ENCODE measurements around the gene HECTD4. TPM values are rescaled to one million over a fixed set of nuclear protein-coding genes. Genes with fewer than 3 reads are reported as not detected.
A peak's percentile ranks its signal among the peaks of the same experiment; 100 is the strongest.
"Not testable (repeated sequence)": the region's sequence is repeated elsewhere in the genome, so short reads cannot be mapped to it uniquely, and the experiment has no call there.

The HECTD4 gene
- total and polyA plus RNA-seq, 2 of the 4 experiments (the other 2 are of a cell fraction) = 12.9 to 13.0 TPM

- Histone ChIP-seq H3K4ac (ENCODE audit: low read depth, low read length) (peak overlapping the region; percentile 80), H3K14ac (replicated peaks; ENCODE audit: low read depth, low read length) (peak overlapping the region; percentile 78), H4K5ac (ENCODE audit: low read depth, low read length) (peak overlapping the region; percentile 81), H2BK20ac (ENCODE audit: low read depth, low read length) (no peak overlapping the region), H3K4me3 (ENCODE audit: insufficient read depth, low read depth, low read length) (peak overlapping the region; percentile 87), H2BK120ac (ENCODE audit: low read depth, low read length) (peak overlapping the region; percentile 7; the same call in 1 of the 2 replicates), H3K9me3 (ENCODE audit: control insufficient read depth, insufficient read depth, low read length) (no peaks in the 10 kb centered on the region), H2AK9ac (replicated peaks; ENCODE audit: low read depth, low read length, poor library complexity) (peak overlapping the region; percentile 86), H4K91ac (ENCODE audit: insufficient read depth, low read depth, low read length) (peak overlapping the region; percentile 81; the same call in 1 of the 2 replicates), H3K27me3 (ENCODE audit: control insufficient read depth, insufficient read depth, low read length) (no peaks in the 10 kb centered on the region), H2BK15ac (ENCODE audit: low read depth, low read length) (no peak overlapping the region), H3K9ac (ENCODE audit: low read depth, low read length) (peak overlapping the region; percentile 99), H3K27ac (ENCODE audit: insufficient read depth, low read length) (peak overlapping the region; percentile 99), H2AK5ac (ENCODE audit: low read depth, low read length) (peak overlapping the region; percentile 49), H3K23ac (ENCODE audit: low read depth, low read length) (peak overlapping the region; percentile 85), H3K9me1 (ENCODE audit: insufficient read depth, low read length) (peaks cover 5% of the 10 kb centered on the region; the same call in 1 of the 2 replicates), H3K4me1 (ENCODE audit: control insufficient read depth, insufficient read depth, low read length) (peaks cover 5% of the 10 kb centered on the region), H4K20me1 (ENCODE audit: insufficient read depth, low read length) (peaks cover 38% of the 10 kb centered on the region), H3K79me1 (ENCODE audit: low read depth in 1 of 2, low read length in 2 of 2) (peaks cover 11 to 39% of the 10 kb centered on the region in 2 experiments), H3K36me3 (ENCODE audit: control insufficient read depth, insufficient read depth, low read length) (no peaks in the 10 kb centered on the region), H3K18ac (ENCODE audit: low read depth, low read length) (no peak overlapping the region), H3K4me2 (ENCODE audit: low read depth, low read length) (peak overlapping the region; percentile 90), H2BK5ac (ENCODE audit: low read depth, low read length, poor library complexity, severe bottlenecking) (peak overlapping the region; percentile 92), H2AFZ (replicated peaks; ENCODE audit: low read length, poor library complexity) (peak overlapping the region; percentile 98), H3K56ac (ENCODE audit: extremely low read depth, insufficient read depth, low read length) (peak overlapping the region; percentile 93), H4K8ac (ENCODE audit: low read depth in 2 of 2, low read length in 2 of 2) (peak overlapping the region; percentile 91 to 100)
- no TSS peak for BruUV-seq (replicated peaks)
- in situ Hi-C loops (cut with MboI; ENCODE audit: low sequenced_read_pairs) = no loop called here
- POLR2A ChIA-PET (ENCODE audit: unreplicated experiment) = no interaction called here
- dilution Hi-C loops (cut with HindIII; ENCODE audit: low sequenced_read_pairs, unreplicated experiment) = no loop called here
- DNase-seq = peak; percentile 11
- WGBS, 2 experiments (ENCODE audit: extremely low coverage in 2 of 2, insufficient read length in 1 of 2) = 10% methylated on average over 4 of the region's 18 CpGs; no CpG with 5 or more reads in 1 of the 2 experiments
- intact Hi-C loops (cut with micrococcal nuclease) = no loop called here
- no peak for ATAC-seq (ENCODE audit: low read depth)
- CTCF ChIA-PET = no interaction called here
- TF ChIP-seq NFE2L2 (IDR thresholded peaks at IDR 0.05; ENCODE audit: low read depth, low read length) = no peak
- TF ChIP-seq RAD21 (IDR thresholded peaks at IDR 0.05; ENCODE audit: low read length) = no peak
- TF ChIP-seq CEBPB (IDR thresholded peaks at IDR 0.05; ENCODE audit: low read depth, low read length) = no peak
- no peak for TF ChIP-seq ELK1 (IDR thresholded peaks at IDR 0.05; ENCODE audit: borderline replicate concordance, low read depth, low read length)
- TF ChIP-seq, protein P1, sequence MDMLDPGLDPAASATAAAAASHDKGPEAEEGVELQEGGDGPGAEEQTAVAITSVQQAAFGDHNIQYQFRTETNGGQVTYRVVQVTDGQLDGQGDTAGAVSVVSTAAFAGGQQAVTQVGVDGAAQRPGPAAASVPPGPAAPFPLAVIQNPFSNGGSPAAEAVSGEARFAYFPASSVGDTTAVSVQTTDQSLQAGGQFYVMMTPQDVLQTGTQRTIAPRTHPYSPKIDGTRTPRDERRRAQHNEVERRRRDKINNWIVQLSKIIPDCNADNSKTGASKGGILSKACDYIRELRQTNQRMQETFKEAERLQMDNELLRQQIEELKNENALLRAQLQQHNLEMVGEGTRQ (IDR thresholded peaks at IDR 0.05; ENCODE audit: low read depth, low read length) = no peak
Measured at GRCh38 chr12:112418273-112418607, 36.0 kb upstream of the HECTD4 start.

- H2AK5ac ChIP-seq (ENCODE audit: low read depth, low read length); H3K27ac ChIP-seq (ENCODE audit: insufficient read depth, low read length); H3K56ac ChIP-seq (ENCODE audit: extremely low read depth, insufficient read depth, low read length); H3K36me3 ChIP-seq (ENCODE audit: control insufficient read depth, insufficient read depth, low read length); H4K91ac ChIP-seq (ENCODE audit: insufficient read depth, low read depth, low read length); H3K4me2 ChIP-seq (ENCODE audit: low read depth, low read length); H3K9ac ChIP-seq (ENCODE audit: low read depth, low read length); H3K27me3 ChIP-seq (ENCODE audit: control insufficient read depth, insufficient read depth, low read length); H2BK5ac ChIP-seq (ENCODE audit: low read depth, low read length, poor library complexity, severe bottlenecking); dilution Hi-C loops (cut with HindIII; ENCODE audit: low sequenced_read_pairs, unreplicated experiment); H3K9me1 ChIP-seq (ENCODE audit: insufficient read depth, low read length); H4K5ac ChIP-seq (ENCODE audit: low read depth, low read length); H2BK120ac ChIP-seq (ENCODE audit: low read depth, low read length); H2AK9ac ChIP-seq (replicated peaks; ENCODE audit: low read depth, low read length, poor library complexity); DNase-seq; in situ Hi-C loops (cut with MboI; ENCODE audit: low sequenced_read_pairs); CTCF ChIA-PET; H4K8ac ChIP-seq (ENCODE audit: low read depth in 2 of 2, low read length in 2 of 2); ATAC-seq (ENCODE audit: low read depth); H2AFZ ChIP-seq (replicated peaks; ENCODE audit: low read length, poor library complexity); BruUV-seq (replicated peaks); H3K23ac ChIP-seq (ENCODE audit: low read depth, low read length); H3K18ac ChIP-seq (ENCODE audit: low read depth, low read length); H3K14ac ChIP-seq (replicated peaks; ENCODE audit: low read depth, low read length); H3K4me3 ChIP-seq (ENCODE audit: insufficient read depth, low read depth, low read length); H3K9me3 ChIP-seq (ENCODE audit: control insufficient read depth, insufficient read depth, low read length); H3K4me1 ChIP-seq (ENCODE audit: control insufficient read depth, insufficient read depth, low read length); H3K4ac ChIP-seq (ENCODE audit: low read depth, low read length); intact Hi-C loops (cut with micrococcal nuclease); POLR2A ChIA-PET (ENCODE audit: unreplicated experiment); H2BK20ac ChIP-seq (ENCODE audit: low read depth, low read length); H2BK15ac ChIP-seq (ENCODE audit: low read depth, low read length); H4K20me1 ChIP-seq (ENCODE audit: insufficient read depth, low read length): not testable (repeated sequence)
- peaks cover 6 to 25% of the 10 kb centered on the region in 2 experiments; a peak in 3 of 4 replicates for H3K79me1 ChIP-seq (ENCODE audit: low read depth in 1 of 2, low read length in 2 of 2)
- no CpG with 5 or more reads among the region's 4 CpGs for WGBS, 2 experiments (ENCODE audit: extremely low coverage in 2 of 2, insufficient read length in 1 of 2)
Measured at GRCh38 chr12:112415457-112415856, 33.2 kb upstream of the HECTD4 start.

Measured in IMR-90 (cell line).